GM12891 (cell line): ENCODE results near the gene CD226.

Experiments used
- PAX5 ChIP-seq: IDR thresholded peaks from 2 replicates; pipeline ENCODE4 v1.6.1; 2011; ENCODE audit warnings: low read length, moderate library complexity, mild to moderate bottlenecking; ENCODE audit not compliant: insufficient read depth, severe bottlenecking
- POLR2A ChIP-seq: IDR thresholded peaks from 2 replicates; pipeline ENCODE4 v1.6.1; 2011; ENCODE audit warnings: low read depth, low read length, control low read depth
- POLR2AphosphoS5 ChIP-seq: IDR thresholded peaks from 2 replicates; pipeline ENCODE4 v1.6.1; 2011; ENCODE audit warnings: low read depth, low read length, control low read depth
- TAF1 ChIP-seq: IDR thresholded peaks from 2 replicates; pipeline ENCODE4 v1.6.1; 2011; ENCODE audit warnings: low read depth, low read length, control low read depth

- TF ChIP-seq TAF1 (no peak), PAX5 (no peak), POLR2AphosphoS5 (no peak), POLR2A (no peak)
These were observed 8.4 kb upstream of the CD226 start for GRCh38 chr18:69956057-69956456.
